SK-N-MC (cell line): ENCODE measurements around the gene RNF8.

Experiments
- EZH2 ChIP-seq: fragments of 200-600 bp; sonication (generic); IDR thresholded peaks from one replicate; pipeline ENCODE4 v1.6.1; 2017; ENCODE audit warnings: antibody characterized with exemption
- POLR2AphosphoS5 ChIP-seq: IDR thresholded peaks from 2 replicates; pipeline ENCODE4 v1.6.1; 2012; ENCODE audit warnings: mild to moderate bottlenecking, low read depth, low read length, borderline replicate concordance

- TF ChIP-seq POLR2AphosphoS5 (no peak), EZH2 (no peak)
These were observed 2.8 kb upstream of the RNF8 start for GRCh38 chr6:37351027-37351426.
